ENCODE measurements around the gene CEP131. TPM values are rescaled to one million over a fixed set of nuclear protein-coding genes. Genes with fewer than 3 reads are reported as not detected.

Gene CEP131
- total RNA-seq, 2 donors from 2014 or later = 23.2 to 28.0 TPM

DNA sequence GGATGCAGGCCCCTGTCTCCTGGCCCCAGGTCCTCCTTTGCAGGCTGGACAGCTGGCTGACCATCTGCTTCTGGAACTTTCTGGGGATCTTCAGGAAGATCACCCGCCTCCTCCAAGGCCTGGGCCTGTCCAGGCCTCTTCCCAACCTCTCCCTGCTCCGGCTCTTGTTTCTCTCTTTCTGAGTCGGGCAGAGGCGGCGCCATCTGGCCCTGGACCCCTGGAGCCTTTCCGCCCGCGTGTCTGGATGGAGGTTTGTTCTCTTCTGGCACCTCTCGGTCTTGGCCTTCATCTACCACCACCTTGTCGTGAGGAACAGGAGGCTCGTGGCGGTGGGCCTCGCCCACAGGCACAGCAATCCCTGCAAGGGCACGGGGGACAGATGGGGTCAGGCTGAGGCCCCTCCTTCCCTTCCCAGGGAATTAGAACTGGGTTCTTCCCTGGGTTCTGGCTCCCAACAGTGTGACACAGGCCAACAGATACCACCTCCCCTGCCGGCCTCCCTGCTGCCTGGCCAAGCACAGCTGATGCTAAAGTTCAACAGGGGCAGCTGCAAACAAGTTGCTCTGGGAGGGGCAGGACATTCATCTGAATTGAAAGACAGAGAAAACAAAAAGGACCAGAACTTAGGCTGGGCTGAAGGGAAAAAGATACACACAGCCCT is 29.7 kb upstream of the CEP131 start:
- DNase-seq = no peak
- peaks cover 3% of the 10 kb centered on the region for H3K4me1 Mint-ChIP-seq
- H3K9me3 Mint-ChIP-seq = no peaks in the 10 kb centered on the region
- 87 to 92% methylated on average over 8 to 15 of the region's 15 CpGs for WGBS, 2 experiments (ENCODE audit: insufficient coverage in 1 of 2, insufficient read length in 1 of 2)
- H3K36me3 ChIP-seq (ENCODE audit: control insufficient read depth, insufficient read depth, low read length) = peaks cover 2% of the 10 kb centered on the region
- H3K27ac ChIP-seq (ENCODE audit: low read depth, low read length) = peak overlapping the region; percentile 84
- H3K4me1 ChIP-seq (ENCODE audit: control insufficient read depth, insufficient read depth, low read length) = no peaks in the 10 kb centered on the region
- no peak overlapping the region for H3K27ac Mint-ChIP-seq
- peaks cover 29% of the 10 kb centered on the region for H3K36me3 Mint-ChIP-seq (ENCODE audit: low read depth)
- H3K9ac ChIP-seq (ENCODE audit: extremely low read depth, low read length, poor library complexity, severe bottlenecking) = no peak overlapping the region
- TF ChIP-seq, protein P1, sequence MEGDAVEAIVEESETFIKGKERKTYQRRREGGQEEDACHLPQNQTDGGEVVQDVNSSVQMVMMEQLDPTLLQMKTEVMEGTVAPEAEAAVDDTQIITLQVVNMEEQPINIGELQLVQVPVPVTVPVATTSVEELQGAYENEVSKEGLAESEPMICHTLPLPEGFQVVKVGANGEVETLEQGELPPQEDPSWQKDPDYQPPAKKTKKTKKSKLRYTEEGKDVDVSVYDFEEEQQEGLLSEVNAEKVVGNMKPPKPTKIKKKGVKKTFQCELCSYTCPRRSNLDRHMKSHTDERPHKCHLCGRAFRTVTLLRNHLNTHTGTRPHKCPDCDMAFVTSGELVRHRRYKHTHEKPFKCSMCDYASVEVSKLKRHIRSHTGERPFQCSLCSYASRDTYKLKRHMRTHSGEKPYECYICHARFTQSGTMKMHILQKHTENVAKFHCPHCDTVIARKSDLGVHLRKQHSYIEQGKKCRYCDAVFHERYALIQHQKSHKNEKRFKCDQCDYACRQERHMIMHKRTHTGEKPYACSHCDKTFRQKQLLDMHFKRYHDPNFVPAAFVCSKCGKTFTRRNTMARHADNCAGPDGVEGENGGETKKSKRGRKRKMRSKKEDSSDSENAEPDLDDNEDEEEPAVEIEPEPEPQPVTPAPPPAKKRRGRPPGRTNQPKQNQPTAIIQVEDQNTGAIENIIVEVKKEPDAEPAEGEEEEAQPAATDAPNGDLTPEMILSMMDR (conservative IDR thresholded peaks at IDR 0.05) = no peak
- H3K27me3 Mint-ChIP-seq (ENCODE audit: insufficient read depth) = no peaks in the 10 kb centered on the region
- H3K27me3 ChIP-seq (ENCODE audit: control insufficient read depth, insufficient read depth, low read length, poor library complexity, severe bottlenecking) = no peaks in the 10 kb centered on the region
- H3K9me3 ChIP-seq (ENCODE audit: control insufficient read depth, low read length) = no peaks in the 10 kb centered on the region
- no peak overlapping the region for H3K4me3 Mint-ChIP-seq
- no peak overlapping the region for H3K4me3 ChIP-seq (ENCODE audit: low read length)

DNA sequence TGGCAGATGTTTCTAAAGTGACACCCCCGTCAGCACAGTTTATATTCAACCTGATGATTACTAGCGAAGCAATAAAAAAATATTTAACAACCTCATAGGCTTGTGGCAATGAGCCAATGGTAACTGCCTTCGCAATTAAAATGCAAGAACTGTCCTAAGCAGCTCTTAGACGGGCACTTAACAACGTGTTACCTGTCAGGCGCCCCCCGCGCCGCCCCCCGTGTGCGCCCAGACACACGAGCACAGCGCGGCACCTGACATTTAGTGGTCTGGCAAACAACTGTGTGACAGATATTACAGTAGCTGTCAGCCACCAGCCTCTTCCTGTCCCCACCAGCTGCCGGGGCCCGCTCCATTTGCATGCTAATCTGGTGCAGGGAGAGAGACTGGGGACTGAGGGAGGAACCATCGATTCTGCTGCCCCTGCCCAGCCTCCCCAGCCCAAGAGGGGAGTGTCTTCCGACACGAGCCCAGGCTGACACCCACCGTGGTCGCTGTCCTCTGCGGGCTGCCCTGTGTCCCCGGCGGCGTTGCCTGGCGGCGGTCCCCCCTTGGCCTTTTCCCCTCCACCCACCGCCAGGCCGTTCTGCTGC is 29.0 kb upstream of the CEP131 start:
- Mint-ChIP-seq H3K9me3 (no peaks in the 10 kb centered on the region), H3K27ac (no peak overlapping the region), H3K4me1 (peaks cover 3% of the 10 kb centered on the region), H3K36me3 (ENCODE audit: low read depth) (peaks cover 26% of the 10 kb centered on the region), H3K27me3 (ENCODE audit: insufficient read depth) (no peaks in the 10 kb centered on the region), H3K4me3 (no peak overlapping the region)
- 77 to 86% methylated on average over 27 to 29 of the region's 29 CpGs for WGBS, 2 experiments (ENCODE audit: insufficient coverage in 1 of 2, insufficient read length in 1 of 2)
- Histone ChIP-seq H3K4me1 (ENCODE audit: control insufficient read depth, insufficient read depth, low read length) (no peaks in the 10 kb centered on the region), H3K27ac (ENCODE audit: low read depth, low read length) (peak overlapping the region; percentile 84), H3K4me3 (ENCODE audit: low read length) (no peak overlapping the region), H3K36me3 (ENCODE audit: control insufficient read depth, insufficient read depth, low read length) (peaks cover 2% of the 10 kb centered on the region), H3K27me3 (ENCODE audit: control insufficient read depth, insufficient read depth, low read length, poor library complexity, severe bottlenecking) (no peaks in the 10 kb centered on the region), H3K9ac (ENCODE audit: extremely low read depth, low read length, poor library complexity, severe bottlenecking) (no peak overlapping the region), H3K9me3 (ENCODE audit: control insufficient read depth, low read length) (no peaks in the 10 kb centered on the region)
- no peak for DNase-seq
- TF ChIP-seq, protein P1 (conservative IDR thresholded peaks at IDR 0.05) = no peak

DNA sequence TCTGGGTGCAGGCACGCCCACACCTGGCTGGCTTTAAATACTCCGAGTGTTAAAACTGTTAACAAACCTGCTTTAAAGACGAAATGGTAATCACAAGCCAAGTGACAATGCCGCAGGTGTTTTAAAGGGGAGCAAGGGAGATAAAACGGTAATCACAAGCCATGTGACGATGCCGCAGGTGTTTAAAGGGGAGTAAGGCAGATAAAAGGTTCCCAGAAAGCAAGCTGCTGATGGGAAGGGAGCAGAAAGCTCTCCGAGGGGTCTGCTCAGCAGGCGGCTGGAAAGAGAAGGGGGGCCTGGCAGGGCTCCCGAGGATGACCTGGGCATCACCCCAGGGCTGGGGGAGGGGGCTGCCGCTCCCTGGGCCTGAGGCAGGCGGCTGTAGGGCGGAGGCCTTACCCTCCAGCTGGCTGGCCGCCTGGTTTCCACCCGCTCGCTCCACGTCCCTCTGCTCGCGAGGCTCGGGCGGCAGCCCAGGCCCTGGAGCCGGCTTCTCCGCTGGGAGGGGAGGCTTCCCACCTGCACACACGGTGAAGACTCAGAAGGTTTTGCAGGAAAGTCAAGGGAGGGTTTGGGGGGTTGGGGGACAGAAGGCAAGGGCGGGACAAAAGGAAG is 28.4 kb upstream of the CEP131 start:
- no peak overlapping the region for H3K27ac Mint-ChIP-seq
- no peak overlapping the region for H3K4me3 ChIP-seq (ENCODE audit: low read length)
- peak overlapping the region; percentile 84 for H3K27ac ChIP-seq (ENCODE audit: low read depth, low read length)
- H3K27me3 ChIP-seq (ENCODE audit: control insufficient read depth, insufficient read depth, low read length, poor library complexity, severe bottlenecking) = no peaks in the 10 kb centered on the region
- H3K4me3 Mint-ChIP-seq = no peak overlapping the region
- H3K9me3 Mint-ChIP-seq = no peaks in the 10 kb centered on the region
- peaks cover 26% of the 10 kb centered on the region for H3K36me3 Mint-ChIP-seq (ENCODE audit: low read depth)
- no peaks in the 10 kb centered on the region for H3K27me3 Mint-ChIP-seq (ENCODE audit: insufficient read depth)
- TF ChIP-seq, protein P1 (conservative IDR thresholded peaks at IDR 0.05) = no peak
- H3K4me1 Mint-ChIP-seq = peaks cover 3% of the 10 kb centered on the region
- no peaks in the 10 kb centered on the region for H3K9me3 ChIP-seq (ENCODE audit: control insufficient read depth, low read length)
- H3K9ac ChIP-seq (ENCODE audit: extremely low read depth, low read length, poor library complexity, severe bottlenecking) = no peak overlapping the region
- WGBS, 2 experiments (ENCODE audit: insufficient coverage in 1 of 2, insufficient read length in 1 of 2) = 90% methylated on average over 11 to 25 of the region's 25 CpGs
- H3K36me3 ChIP-seq (ENCODE audit: control insufficient read depth, insufficient read depth, low read length) = peaks cover 2% of the 10 kb centered on the region
- H3K4me1 ChIP-seq (ENCODE audit: control insufficient read depth, insufficient read depth, low read length) = no peaks in the 10 kb centered on the region
- no peak for DNase-seq
